K562 (cell line): ENCODE measurements around the gene NAGPA. TPM values are rescaled to one million over a fixed set of nuclear protein-coding genes. Genes with fewer than 3 reads are reported as not detected.

Experiments used
- ARID4B ChIP-seq: sonication (generic); formaldehyde crosslinking; IDR thresholded peaks from 2 replicates; pipeline ENCODE4 v1.8.0; 2022; ENCODE audit warnings: mild to moderate bottlenecking, missing genetic modification reagents
- BRD9 ChIP-seq: fragments of 450-650 bp; IDR thresholded peaks from 2 replicates; pipeline ENCODE4 v1.6.1; 2018; ENCODE audit warnings: low read depth; ENCODE audit not compliant: partially characterized antibody
- DNMT1 ChIP-seq: fragments of 450-650 bp; IDR thresholded peaks from 2 replicates; pipeline ENCODE4 v1.6.1; 2016; ENCODE audit warnings: antibody characterized with exemption, mild to moderate bottlenecking
- E2F4 ChIP-seq: sonication (generic); formaldehyde crosslinking; IDR thresholded peaks from 2 replicates; pipeline ENCODE4 v1.8.0; 2022; ENCODE audit warnings: mild to moderate bottlenecking, low read depth, missing genetic modification reagents
- E2F6 ChIP-seq, 2 experiments: IDR thresholded peaks; 2 replicates each; pipeline ENCODE4 v1.6.1; 2011; ENCODE audit warnings: borderline replicate concordance in 1 of 2, control low read depth in 1 of 2, low read depth in 1 of 2, low read length in 1 of 2, mild to moderate bottlenecking in 1 of 2, mixed read lengths in 1 of 2, moderate library complexity in 1 of 2; ENCODE audit not compliant: insufficient read depth in 1 of 2, insufficient read length in 1 of 2, poor library complexity in 1 of 2, severe bottlenecking in 1 of 2; ENCODE audit errors: extremely low read depth in 1 of 2
- ESRRB ChIP-seq: fragments of 250-450 bp; sonication (Bioruptor Pico); IDR thresholded peaks from 2 replicates; pipeline ENCODE4 v1.5.0; 2020; ENCODE audit warnings: mild to moderate bottlenecking, moderate library complexity, borderline replicate concordance
- FUS ChIP-seq: fragments of 200-400 bp; formaldehyde crosslinking; optimal IDR thresholded peaks from 2 replicates; pipeline ENCODE3; 2017; ENCODE audit warnings: low read depth, low read length
- IRF1 ChIP-seq: sonication (generic); formaldehyde crosslinking; IDR thresholded peaks from 2 replicates; pipeline ENCODE4 v1.8.0; 2022; ENCODE audit warnings: missing genetic modification reagents, mild to moderate bottlenecking, borderline replicate concordance
- MCM5 ChIP-seq: fragments of 450-650 bp; IDR thresholded peaks from 2 replicates; pipeline ENCODE4 v1.6.1; 2016; ENCODE audit warnings: low read depth
- NCOA1 ChIP-seq: fragments of 450-650 bp; IDR thresholded peaks from 2 replicates; pipeline ENCODE4 v1.6.1; 2016; ENCODE audit warnings: low read depth
- POLR2H ChIP-seq: IDR thresholded peaks from 2 replicates; pipeline ENCODE4 v1.6.1; 2016; ENCODE audit warnings: missing genetic modification characterization, low read depth, mild to moderate bottlenecking, control low read depth, missing compliant biosample characterization, moderate library complexity
- POLR3A ChIP-seq: IDR thresholded peaks from 2 replicates; pipeline ENCODE4 v1.6.1; 2011; ENCODE audit warnings: borderline replicate concordance, mild to moderate bottlenecking, moderate library complexity; ENCODE audit not compliant: insufficient read length, insufficient read depth; ENCODE audit errors: extremely low read depth
- RHOXF2B ChIP-seq: fragments of 250-450 bp; sonication (Bioruptor Pico); conservative IDR thresholded peaks from 2 replicates; pipeline ENCODE4 v1.5.1; 2021
- RNF2 ChIP-seq: sonication (generic); IDR thresholded peaks from 2 replicates; pipeline ENCODE4 v1.6.1; 2016
- ZC3H4 ChIP-seq: sonication (generic); formaldehyde crosslinking; IDR thresholded peaks from 2 replicates; pipeline ENCODE4 v1.9.0; 2021; ENCODE audit warnings: missing genetic modification reagents, borderline replicate concordance
- ZKSCAN3 ChIP-seq: fragments of 250-450 bp; sonication (Bioruptor Pico); IDR thresholded peaks from 2 replicates; pipeline ENCODE4 v1.4.0; 2020
- ZNF175 ChIP-seq: fragments of 200-800 bp; sonication (Bioruptor generic); IDR thresholded peaks from 2 replicates; pipeline ENCODE4 v1.6.1; 2016; ENCODE audit warnings: low read depth, mild to moderate bottlenecking, missing genetic modification characterization, missing compliant biosample characterization
- ZNF655 ChIP-seq: fragments of 250-450 bp; sonication (Bioruptor Pico); IDR thresholded peaks from 2 replicates; pipeline ENCODE4 v1.5.0; 2021
- polyA plus RNA-seq, 8 experiments: library from polyadenylated mRNA; depleted of rRNA in 4 of 8; stranded (reverse) in 5 of 8; unstranded in 3 of 8; fragments of >200 nt; fragmentation: Nextera tagmentation in 2 of 8; fragmentation: Illumina TruSeq in 1 of 8; extraction: Ambion mirVana in 2 of 8; extraction: Trizol in 1 of 8; gene quantifications; 2 replicates each; pipeline versions ENCODE4 v1.2.1 to v1.2.3, GENCODE V29; 2011 to 2014; ENCODE audit warnings: inconsistent platforms in 1 of 8, missing spikeins in 1 of 8
- total RNA-seq, 7 experiments: library from RNA; depleted of rRNA in 6 of 7; stranded (reverse); fragments of >200 nt in 6 of 7; fragmentation: Illumina TruSeq in 2 of 7; extraction: Trizol in 2 of 7; gene quantifications; 2 replicates each; pipeline versions ENCODE4 v1.2.1 to v1.2.3, GENCODE V29; 2011 to 2021; ENCODE audit warnings: low replicate concordance in 1 of 7

The NAGPA gene
- total and polyA plus RNA-seq, 9 of the 15 experiments (the other 6 are each of a cell fraction or from before 2014, with no cell fraction given) = 0.15 to 12.7 (median 4.6) TPM

GRCh38 chr16:4979736-4980660, 53.7 kb downstream of the NAGPA start (continued):
- TF ChIP-seq RNF2 (no peak), POLR2H (tag) (no peak), MCM5 (no peak), NCOA1 (no peak), FUS (no peak), ZNF175 (CRISPR knock-in tag) (no peak), POLR3A (no peak), ARID4B (CRISPR knock-in tag) (no peak), DNMT1 (no peak), E2F6 (IDR thresholded peaks at IDR 0.05; ENCODE audit: borderline replicate concordance in 1 of 2, extremely low read depth in 1 of 2, insufficient read depth in 1 of 2, insufficient read length in 1 of 2, low read depth in 1 of 2, low read length in 1 of 2, poor library complexity in 1 of 2, severe bottlenecking in 1 of 2) (peak in 1 of 2 experiments; percentile 34), ZKSCAN3 (CRISPR knock-in tag) (no peak), ESRRB (CRISPR knock-in tag) (no peak), ZC3H4 (CRISPR knock-in tag) (no peak), IRF1 (CRISPR knock-in tag) (no peak), BRD9 (no peak), ZNF655 (CRISPR knock-in tag) (no peak), RHOXF2B (CRISPR knock-in tag) (no peak), E2F4 (CRISPR knock-in tag) (no peak)
